HEK293 (cell line): ENCODE data around the gene CAMSAP3.
"Not testable (repeated sequence)": the region's sequence is repeated elsewhere in the genome, so short reads cannot be mapped to it uniquely, and the experiment has no call there.

Experiments
- CTCF ChIA-PET: fragments of 350-600 bp; formaldehyde crosslinking; extraction: SDS; loops from one replicate; lab custom pipeline; 2021; ENCODE audit warnings: antibody characterized with exemption; lab: Yijun Ruan, JAX
- POLR2A ChIA-PET: fragments of 300-600 bp; formaldehyde crosslinking; extraction: SDS; loops from one replicate; lab custom pipeline; 2020; ENCODE audit warnings: antibody characterized with exemption, inconsistent platforms; lab: Yijun Ruan, JAX
- H3K27ac ChIP-seq: fragments of 200-500 bp; sonication (Bioruptor generic); 2 replicates; pipeline ENCODE4 v1.5.1; 2014; ENCODE audit warnings: low read depth, low read length, control low read depth, inconsistent platforms; ENCODE audit errors: extremely low read depth
- H3K36me3 ChIP-seq, 2 experiments: fragments of 200-500 bp in 1 of 2; sonication (Bioruptor generic) in 1 of 2; 1 replicate in 1 of 2; 2 replicates in 1 of 2; pipeline ENCODE4 v1.5.1; 2014 to 2017; ENCODE audit warnings: inconsistent platforms in 2 of 2, low read length in 2 of 2; ENCODE audit not compliant: control insufficient read depth in 2 of 2, insufficient read depth in 1 of 2
- H3K4me1 ChIP-seq: fragments of 200-500 bp; sonication (Bioruptor generic); 2 replicates; pipeline ENCODE4 v1.5.1; 2014; ENCODE audit warnings: mild to moderate bottlenecking, low read length, inconsistent platforms; ENCODE audit not compliant: control insufficient read depth, insufficient read depth
- H3K4me3 ChIP-seq: 2 replicates; pipeline ENCODE4 v1.5.1; 2011; ENCODE audit warnings: low read depth, mild to moderate bottlenecking, control low read depth, low read length, moderate library complexity
- H3K9me3 ChIP-seq: fragments of 200-500 bp; sonication (Bioruptor generic); 2 replicates; pipeline ENCODE4 v1.5.1; 2014; ENCODE audit warnings: low read depth, low read length, inconsistent platforms; ENCODE audit not compliant: control insufficient read depth, insufficient read depth
- BCL11B ChIP-seq: fragments of 450-650 bp; formaldehyde crosslinking; IDR thresholded peaks from 2 replicates; pipeline ENCODE4 v1.5.1; 2016; ENCODE audit warnings: low read depth, missing biosample characterization, missing genetic modification characterization
- EGR2 ChIP-seq: fragments of 450-650 bp; formaldehyde crosslinking; IDR thresholded peaks from 2 replicates; pipeline ENCODE4 v1.5.1; 2016; ENCODE audit warnings: low read depth, missing biosample characterization, missing genetic modification characterization
- KLF9 ChIP-seq: fragments of 450-650 bp; formaldehyde crosslinking; IDR thresholded peaks from 2 replicates; pipeline ENCODE4 v1.5.1; 2016; ENCODE audit warnings: missing biosample characterization, missing genetic modification characterization, low read depth
- MZF1 ChIP-seq: fragments of 450-650 bp; formaldehyde crosslinking; IDR thresholded peaks from 2 replicates; pipeline ENCODE4 v1.5.1; 2017; ENCODE audit warnings: missing biosample characterization, missing genetic modification characterization, borderline replicate concordance
- PRDM1 ChIP-seq: fragments of 450-650 bp; formaldehyde crosslinking; IDR thresholded peaks from 2 replicates; pipeline ENCODE4; 2016; ENCODE audit warnings: missing biosample characterization, missing genetic modification characterization
- SETDB1 ChIP-seq: IDR thresholded peaks from one replicate; pipeline ENCODE4 v1.6.1; 2017; ENCODE audit warnings: mild to moderate bottlenecking, low read length, moderate library complexity, mixed read lengths; ENCODE audit not compliant: insufficient read length
- TRIM28 ChIP-seq: IDR thresholded peaks from 2 replicates; pipeline ENCODE4 v1.6.1; 2011; ENCODE audit warnings: low read length, control low read depth, borderline replicate concordance
- ZBTB1 ChIP-seq: fragments of 450-650 bp; formaldehyde crosslinking; IDR thresholded peaks from 2 replicates; pipeline ENCODE4 v1.5.1; 2016; ENCODE audit warnings: missing biosample characterization, missing genetic modification characterization
- ZFHX2 ChIP-seq: fragments of 450-650 bp; formaldehyde crosslinking; conservative IDR thresholded peaks from 2 replicates; pipeline ENCODE4 v1.5.1; 2016; ENCODE audit warnings: missing biosample characterization, missing genetic modification characterization
- ZFP41 ChIP-seq: fragments of 450-650 bp; formaldehyde crosslinking; IDR thresholded peaks from 2 replicates; pipeline ENCODE4 v1.5.1; 2016; ENCODE audit warnings: missing biosample characterization, missing genetic modification characterization, borderline replicate concordance
- ZNF366 ChIP-seq: fragments of 450-650 bp; formaldehyde crosslinking; conservative IDR thresholded peaks from 2 replicates; pipeline ENCODE4 v1.5.1; 2016; ENCODE audit warnings: missing biosample characterization, missing genetic modification characterization
- ZNF426 ChIP-seq: fragments of 450-650 bp; formaldehyde crosslinking; IDR thresholded peaks from 2 replicates; pipeline ENCODE4 v1.5.1; 2017; ENCODE audit warnings: missing biosample characterization, missing genetic modification characterization, mild to moderate bottlenecking, inconsistent platforms, moderate library complexity
- ZNF48 ChIP-seq: fragments of 450-650 bp; formaldehyde crosslinking; IDR thresholded peaks from 2 replicates; pipeline ENCODE4 v1.5.1; 2016; ENCODE audit warnings: missing biosample characterization, missing genetic modification characterization
- ZNF510 ChIP-seq: fragments of 450-650 bp; formaldehyde crosslinking; IDR thresholded peaks from 2 replicates; pipeline ENCODE4 v1.5.1; 2018; ENCODE audit warnings: mild to moderate bottlenecking, missing genetic modification characterization, missing biosample characterization; ENCODE audit not compliant: insufficient replicate concordance
- ZNF555 ChIP-seq: fragments of 450-650 bp; formaldehyde crosslinking; conservative IDR thresholded peaks from 2 replicates; pipeline ENCODE4 v1.5.1; 2017; ENCODE audit warnings: missing biosample characterization, mild to moderate bottlenecking, missing genetic modification characterization, inconsistent platforms
- ZNF623 ChIP-seq: fragments of 450-650 bp; formaldehyde crosslinking; IDR thresholded peaks from 2 replicates; pipeline ENCODE4 v1.5.1; 2016; ENCODE audit warnings: missing biosample characterization, missing genetic modification characterization
- ZNF624 ChIP-seq: fragments of 450-650 bp; formaldehyde crosslinking; IDR thresholded peaks from 2 replicates; pipeline ENCODE4 v1.5.1; 2017; ENCODE audit warnings: missing biosample characterization, missing genetic modification characterization
- TF ChIP-seq, protein P1 (sequence below): fragments of 450-650 bp; formaldehyde crosslinking; IDR thresholded peaks from 2 replicates; pipeline ENCODE4 v1.5.1; 2016; ENCODE audit warnings: missing biosample characterization, missing genetic modification characterization
- TF ChIP-seq, protein P2 (sequence below): fragments of 450-650 bp; formaldehyde crosslinking; IDR thresholded peaks from 2 replicates; pipeline ENCODE4 v1.5.1; 2016; ENCODE audit warnings: missing biosample characterization, missing genetic modification characterization

The CAMSAP3 gene

DNA sequence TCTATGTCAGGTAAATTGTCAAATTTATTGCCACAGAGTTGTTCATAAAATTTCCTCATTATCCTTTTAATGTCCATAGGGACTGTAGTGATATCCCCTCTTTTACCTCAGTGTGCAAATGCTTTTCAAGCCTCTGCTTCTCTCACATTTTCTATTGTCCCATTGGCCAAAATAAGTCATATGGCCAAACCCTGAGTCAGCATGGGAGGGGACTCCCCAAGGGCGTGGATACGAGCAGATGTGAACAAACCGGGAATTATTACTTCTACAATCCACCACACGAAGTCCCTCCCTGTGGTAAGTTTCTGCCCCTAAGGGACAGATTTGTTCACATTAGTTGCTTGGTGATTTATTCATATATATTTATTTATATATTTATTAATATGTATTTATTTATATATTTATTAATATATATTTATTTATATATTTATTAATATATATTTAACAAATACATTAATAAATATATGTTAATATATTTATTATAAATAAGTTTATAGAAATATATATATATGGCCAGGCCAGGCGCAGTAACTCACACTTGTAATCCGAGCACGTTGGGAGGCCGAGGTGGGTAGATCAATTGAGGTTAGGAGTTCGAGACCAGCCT, 20.1 kb upstream of the CAMSAP3 start:
- Histone ChIP-seq H3K4me1 (no peaks in the 10 kb centered on the region), H3K4me3 (no peak overlapping the region), H3K36me3 (no peaks in the 10 kb centered on the region), H3K27ac (no peak overlapping the region), H3K9me3 (no peaks in the 10 kb centered on the region)
- TF ChIP-seq ZNF624 (tag by site-specific recombination) (no peak), ZNF426 (tag by site-specific recombination) (peak; percentile 15), ZNF555 (peak; percentile 14; the same call in 1 of the 2 replicates)
- ChIA-PET CTCF (no interaction called here), POLR2A (no interaction called here)

GRCh38 chr19:7577422-7577821, 18.2 kb upstream of the CAMSAP3 start:
- H3K4me1 ChIP-seq, H3K9me3 ChIP-seq, H3K27ac ChIP-seq, H3K4me3 ChIP-seq, POLR2A ChIA-PET, H3K36me3 ChIP-seq: not testable (repeated sequence)
- peak; percentile 96 for TF ChIP-seq ZNF366 (tag by site-specific recombination)
- CTCF ChIA-PET = interaction anchor here (1.3 kb wide), 1 partner anchor 9 kb away, joined by 9 read pairs; no protein-coding TSS in a partner anchor

DNA sequence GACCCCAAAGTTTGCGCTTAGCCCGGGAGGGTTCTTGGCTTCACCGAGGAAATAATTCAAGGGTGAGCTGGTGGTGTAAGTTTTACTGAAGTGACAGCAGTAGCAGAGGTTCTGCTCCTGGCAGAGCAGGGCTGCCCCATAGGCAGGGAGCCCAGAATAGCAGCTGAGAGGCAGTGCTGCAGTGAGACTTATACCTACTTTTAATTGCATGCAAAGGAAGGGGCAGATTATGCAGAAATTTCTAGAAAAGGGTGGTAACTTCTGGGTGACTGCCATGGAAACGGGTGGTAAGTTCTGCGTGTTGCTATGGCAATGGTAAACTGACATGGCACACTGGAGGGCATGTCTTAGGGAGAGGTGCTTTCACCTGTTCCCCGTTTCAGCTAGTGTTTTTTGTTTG, 17.5 kb upstream of the CAMSAP3 start:
- TF ChIP-seq MZF1 (tag by site-specific recombination) = no peak
- TF ChIP-seq ZNF510 (tag by site-specific recombination) = no peak
- TF ChIP-seq, protein P1, sequence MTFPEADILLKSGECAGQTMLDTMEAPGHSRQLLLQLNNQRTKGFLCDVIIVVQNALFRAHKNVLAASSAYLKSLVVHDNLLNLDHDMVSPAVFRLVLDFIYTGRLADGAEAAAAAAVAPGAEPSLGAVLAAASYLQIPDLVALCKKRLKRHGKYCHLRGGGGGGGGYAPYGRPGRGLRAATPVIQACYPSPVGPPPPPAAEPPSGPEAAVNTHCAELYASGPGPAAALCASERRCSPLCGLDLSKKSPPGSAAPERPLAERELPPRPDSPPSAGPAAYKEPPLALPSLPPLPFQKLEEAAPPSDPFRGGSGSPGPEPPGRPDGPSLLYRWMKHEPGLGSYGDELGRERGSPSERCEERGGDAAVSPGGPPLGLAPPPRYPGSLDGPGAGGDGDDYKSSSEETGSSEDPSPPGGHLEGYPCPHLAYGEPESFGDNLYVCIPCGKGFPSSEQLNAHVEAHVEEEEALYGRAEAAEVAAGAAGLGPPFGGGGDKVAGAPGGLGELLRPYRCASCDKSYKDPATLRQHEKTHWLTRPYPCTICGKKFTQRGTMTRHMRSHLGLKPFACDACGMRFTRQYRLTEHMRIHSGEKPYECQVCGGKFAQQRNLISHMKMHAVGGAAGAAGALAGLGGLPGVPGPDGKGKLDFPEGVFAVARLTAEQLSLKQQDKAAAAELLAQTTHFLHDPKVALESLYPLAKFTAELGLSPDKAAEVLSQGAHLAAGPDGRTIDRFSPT = no peak
- TF ChIP-seq ZBTB1 (tag by site-specific recombination) = no peak
- no peak for TF ChIP-seq PRDM1 (tag by site-specific recombination)
- no peak for TF ChIP-seq ZNF623 (tag by site-specific recombination)
- no peak for TF ChIP-seq ZFP41 (tag by site-specific recombination)
- TF ChIP-seq, protein P2, sequence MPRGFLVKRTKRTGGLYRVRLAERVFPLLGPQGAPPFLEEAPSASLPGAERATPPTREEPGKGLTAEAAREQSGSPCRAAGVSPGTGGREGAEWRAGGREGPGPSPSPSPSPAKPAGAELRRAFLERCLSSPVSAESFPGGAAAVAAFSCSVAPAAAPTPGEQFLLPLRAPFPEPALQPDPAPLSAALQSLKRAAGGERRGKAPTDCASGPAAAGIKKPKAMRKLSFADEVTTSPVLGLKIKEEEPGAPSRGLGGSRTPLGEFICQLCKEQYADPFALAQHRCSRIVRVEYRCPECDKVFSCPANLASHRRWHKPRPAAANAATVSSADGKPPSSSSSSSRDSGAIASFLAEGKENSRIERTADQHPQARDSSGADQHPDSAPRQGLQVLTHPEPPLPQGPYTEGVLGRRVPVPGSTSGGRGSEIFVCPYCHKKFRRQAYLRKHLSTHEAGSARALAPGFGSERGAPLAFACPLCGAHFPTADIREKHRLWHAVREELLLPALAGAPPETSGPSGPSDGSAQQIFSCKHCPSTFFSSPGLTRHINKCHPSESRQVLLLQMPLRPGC (tag by site-specific recombination) = no peak
- no peak for TF ChIP-seq SETDB1
- TF ChIP-seq BCL11B (tag by site-specific recombination) = no peak
- no peaks in the 10 kb centered on the region for H3K9me3 ChIP-seq
- ChIA-PET CTCF (interaction anchor here (0.7 to 1.9 kb wide), 2 partner anchors 10 to 224 kb away, joined by 5 to 8 read pairs; no protein-coding TSS in a partner anchor), POLR2A (no interaction called here)
- no peaks in the 10 kb centered on the region for H3K36me3 ChIP-seq
- no peaks in the 10 kb centered on the region for H3K4me1 ChIP-seq
- H3K4me3 ChIP-seq = no peak overlapping the region
- no peak overlapping the region for H3K27ac ChIP-seq

DNA sequence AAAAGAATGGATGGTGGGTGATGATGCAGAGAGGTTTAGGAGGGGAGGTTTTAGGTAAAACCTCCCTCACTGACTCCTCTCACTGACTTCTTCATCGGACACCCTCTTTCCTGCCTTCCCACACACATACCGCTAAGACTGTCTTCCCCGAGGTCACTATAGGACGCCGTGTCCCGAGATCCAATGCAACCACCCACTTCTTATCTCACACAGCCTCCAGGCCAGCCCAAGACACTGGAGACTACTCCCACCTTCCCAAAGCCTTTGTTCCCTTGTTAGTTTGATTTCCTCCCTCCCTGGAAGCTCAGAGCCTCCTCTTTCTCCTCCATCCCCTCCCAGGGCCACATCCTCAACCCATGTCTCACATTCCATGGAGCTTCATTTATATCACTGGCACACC, 16.5 kb upstream of the CAMSAP3 start:
- ChIA-PET CTCF (interaction anchor here (0.7 to 1.9 kb wide), 2 partner anchors 11 to 225 kb away, joined by 3 to 5 read pairs; no protein-coding TSS in a partner anchor), POLR2A (no interaction called here)
- H3K4me1 ChIP-seq = no peaks in the 10 kb centered on the region
- no peak overlapping the region for H3K4me3 ChIP-seq
- no peaks in the 10 kb centered on the region for H3K9me3 ChIP-seq
- no peak overlapping the region for H3K27ac ChIP-seq
- TF ChIP-seq EGR2 = peak; percentile 98
- no peak for TF ChIP-seq MZF1 (tag by site-specific recombination)
- TF ChIP-seq KLF9 = no peak
- TF ChIP-seq ZFHX2 (tag by site-specific recombination) = peak; percentile 93
- no peak for TF ChIP-seq TRIM28
- TF ChIP-seq ZNF48 (tag by site-specific recombination) = no peak
- H3K36me3 ChIP-seq = no peaks in the 10 kb centered on the region
